Parathyroid adenoma (tissue), 2 donors: ENCODE results near the gene MEGF9.

ENCODE experiments used
- H2AFZ ChIP-seq: fragments of 300-600 bp; sonication (generic); one replicate; pipeline ENCODE4 v1.7.0; 2017; ENCODE audit warnings: antibody characterized with exemption, mild to moderate bottlenecking
- H3K27ac ChIP-seq: fragments of 300-600 bp; sonication (generic); one replicate; pipeline ENCODE4 v1.7.0; 2017
- H3K27me3 ChIP-seq: fragments of 300-600 bp; sonication (generic); one replicate; pipeline ENCODE4 v1.7.0; 2017; ENCODE audit warnings: low read length; ENCODE audit not compliant: control insufficient read depth, insufficient read depth
- H3K36me3 ChIP-seq: fragments of 300-600 bp; sonication (generic); one replicate; pipeline ENCODE4 v1.7.0; 2017; ENCODE audit warnings: low read length; ENCODE audit not compliant: control insufficient read depth, insufficient read depth
- H3K4me1 ChIP-seq: fragments of 300-600 bp; sonication (generic); one replicate; pipeline ENCODE4 v1.7.0; 2017; ENCODE audit warnings: control low read depth
- H3K4me2 ChIP-seq: fragments of 300-600 bp; sonication (generic); one replicate; pipeline ENCODE4 v1.7.0; 2017; ENCODE audit warnings: low read length
- H3K4me3 ChIP-seq: fragments of 300-600 bp; sonication (generic); one replicate; pipeline ENCODE4 v1.7.0; 2017; ENCODE audit warnings: low read depth, low read length
- H3K79me2 ChIP-seq: fragments of 300-600 bp; sonication (generic); one replicate; pipeline ENCODE4 v1.7.0; 2017; ENCODE audit warnings: control low read depth
- H3K9ac ChIP-seq: fragments of 300-600 bp; sonication (generic); one replicate; pipeline ENCODE4 v1.7.0; 2017; ENCODE audit warnings: mild to moderate bottlenecking
- H3K9me3 ChIP-seq: fragments of 300-600 bp; sonication (generic); one replicate; pipeline ENCODE4 v1.7.0; 2017; ENCODE audit warnings: low read length; ENCODE audit not compliant: control insufficient read depth
- TF ChIP-seq, protein P1 (sequence below): fragments of 300-600 bp; sonication (generic); IDR thresholded peaks from one replicate; pipeline ENCODE4 v1.7.0; 2017; ENCODE audit warnings: antibody characterized with exemption, mild to moderate bottlenecking
- donor health status: primary hyperparathyroidism.

Gene MEGF9

GRCh38 chr9:120690372-120690771, 23.9 kb downstream of the MEGF9 start:
- Histone ChIP-seq H3K4me2 (no peak overlapping the region), H3K9ac (no peak overlapping the region), H3K27me3 (no peaks in the 10 kb centered on the region), H3K9me3 (no peaks in the 10 kb centered on the region), H3K79me2 (no peaks in the 10 kb centered on the region), H3K36me3 (no peaks in the 10 kb centered on the region), H3K4me3 (no peak overlapping the region), H3K27ac (no peak overlapping the region), H3K4me1 (peaks cover 2% of the 10 kb centered on the region), H2AFZ (no peak overlapping the region)
- TF ChIP-seq, protein P1, sequence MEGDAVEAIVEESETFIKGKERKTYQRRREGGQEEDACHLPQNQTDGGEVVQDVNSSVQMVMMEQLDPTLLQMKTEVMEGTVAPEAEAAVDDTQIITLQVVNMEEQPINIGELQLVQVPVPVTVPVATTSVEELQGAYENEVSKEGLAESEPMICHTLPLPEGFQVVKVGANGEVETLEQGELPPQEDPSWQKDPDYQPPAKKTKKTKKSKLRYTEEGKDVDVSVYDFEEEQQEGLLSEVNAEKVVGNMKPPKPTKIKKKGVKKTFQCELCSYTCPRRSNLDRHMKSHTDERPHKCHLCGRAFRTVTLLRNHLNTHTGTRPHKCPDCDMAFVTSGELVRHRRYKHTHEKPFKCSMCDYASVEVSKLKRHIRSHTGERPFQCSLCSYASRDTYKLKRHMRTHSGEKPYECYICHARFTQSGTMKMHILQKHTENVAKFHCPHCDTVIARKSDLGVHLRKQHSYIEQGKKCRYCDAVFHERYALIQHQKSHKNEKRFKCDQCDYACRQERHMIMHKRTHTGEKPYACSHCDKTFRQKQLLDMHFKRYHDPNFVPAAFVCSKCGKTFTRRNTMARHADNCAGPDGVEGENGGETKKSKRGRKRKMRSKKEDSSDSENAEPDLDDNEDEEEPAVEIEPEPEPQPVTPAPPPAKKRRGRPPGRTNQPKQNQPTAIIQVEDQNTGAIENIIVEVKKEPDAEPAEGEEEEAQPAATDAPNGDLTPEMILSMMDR: no peak

GRCh38 chr9:120689860-120690259, 24.4 kb downstream of the MEGF9 start:
- H3K9me3 ChIP-seq: no peaks in the 10 kb centered on the region
- H3K27ac ChIP-seq: no peak overlapping the region
- H3K4me3 ChIP-seq: no peak overlapping the region
- no peaks in the 10 kb centered on the region for H3K36me3 ChIP-seq
- H3K9ac ChIP-seq: no peak overlapping the region
- peaks cover 2% of the 10 kb centered on the region for H3K4me1 ChIP-seq
- no peak overlapping the region for H3K4me2 ChIP-seq
- no peak overlapping the region for H2AFZ ChIP-seq
- no peaks in the 10 kb centered on the region for H3K27me3 ChIP-seq
- H3K79me2 ChIP-seq: no peaks in the 10 kb centered on the region
- TF ChIP-seq, protein P1: no peak

DNA sequence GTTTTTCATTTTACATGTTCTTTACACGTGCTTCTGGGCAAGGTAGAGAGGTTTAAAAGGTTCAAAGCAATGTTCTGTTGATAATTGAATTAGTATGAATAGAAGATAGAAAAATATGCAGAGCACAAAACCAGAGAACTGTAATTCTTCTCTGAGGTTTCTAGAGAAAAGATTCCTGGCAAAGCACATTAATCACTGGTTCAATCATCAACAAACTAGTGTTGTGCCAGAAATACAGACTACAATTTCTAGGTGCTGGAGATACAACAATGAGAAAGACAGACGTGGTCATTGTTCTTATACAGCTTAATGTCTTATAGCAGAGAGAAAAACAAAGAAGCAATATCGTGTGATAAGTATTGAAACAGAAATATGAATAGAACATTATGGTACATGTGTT, 25.5 kb downstream of the MEGF9 start:
- no peak overlapping the region for H3K4me3 ChIP-seq

GRCh38 chr9:120683150-120683549, 31.1 kb downstream of the MEGF9 start:
- Histone ChIP-seq H3K27me3 (no peaks in the 10 kb centered on the region), H3K36me3 (no peaks in the 10 kb centered on the region), H3K4me2 (no peak overlapping the region), H2AFZ (no peak overlapping the region), H3K4me1 (no peaks in the 10 kb centered on the region), H3K9me3 (no peaks in the 10 kb centered on the region), H3K4me3 (no peak overlapping the region), H3K79me2 (no peaks in the 10 kb centered on the region), H3K9ac (no peak overlapping the region), H3K27ac (no peak overlapping the region)
- TF ChIP-seq, protein P1: no peak

More for the DNA sequence above, 25.5 kb downstream of the MEGF9 start:
- no peaks in the 10 kb centered on the region for H3K79me2 ChIP-seq
- H3K36me3 ChIP-seq: no peaks in the 10 kb centered on the region
- no peak overlapping the region for H3K9ac ChIP-seq
- H2AFZ ChIP-seq: no peak overlapping the region
- no peaks in the 10 kb centered on the region for H3K27me3 ChIP-seq
- H3K27ac ChIP-seq: no peak overlapping the region
- H3K9me3 ChIP-seq: no peaks in the 10 kb centered on the region
- TF ChIP-seq, protein P1: no peak
- no peak overlapping the region for H3K4me2 ChIP-seq
- H3K4me1 ChIP-seq: peaks cover 2% of the 10 kb centered on the region

DNA sequence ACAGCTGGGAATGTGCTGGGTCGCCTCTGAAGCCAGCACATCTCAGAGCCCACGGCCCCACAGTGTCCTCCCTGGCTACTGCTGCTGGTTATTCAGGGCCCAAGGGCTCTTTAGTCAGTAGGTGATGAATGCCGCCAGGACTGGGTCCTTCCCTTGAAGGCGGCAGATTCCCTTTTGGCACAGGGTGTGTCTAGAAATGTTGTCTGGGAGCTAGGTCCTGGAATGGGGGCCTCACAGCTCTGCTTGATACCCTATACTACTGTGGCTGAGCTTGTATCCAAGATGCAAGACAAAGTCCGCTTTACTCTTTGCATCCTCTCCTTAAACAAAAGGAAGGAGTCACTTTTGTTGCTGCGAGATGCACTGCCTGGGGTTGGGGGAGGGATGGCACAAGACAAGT, 33.1 kb downstream of the MEGF9 start:
- no peaks in the 10 kb centered on the region for H3K9me3 ChIP-seq
- no peak overlapping the region for H3K4me2 ChIP-seq
- no peak overlapping the region for H3K4me3 ChIP-seq
- H3K79me2 ChIP-seq: no peaks in the 10 kb centered on the region
- no peak overlapping the region for H2AFZ ChIP-seq
- H3K27me3 ChIP-seq: no peaks in the 10 kb centered on the region
- no peaks in the 10 kb centered on the region for H3K36me3 ChIP-seq
- H3K9ac ChIP-seq: no peak overlapping the region
- no peak overlapping the region for H3K27ac ChIP-seq
- no peaks in the 10 kb centered on the region for H3K4me1 ChIP-seq
- TF ChIP-seq, protein P1: no peak
